OCI-LY1 (cell line): ENCODE measurements around the gene AZU1.

Source experiments
- H2AFZ ChIP-seq: fragments of 200-600 bp; sonication (generic), shearing (Covaris generic); 2 replicates; pipeline ENCODE4 v1.6.0; 2014; ENCODE audit warnings: antibody characterized with exemption, mild to moderate bottlenecking, low read length
- H3F3A ChIP-seq: fragments of 200-600 bp; sonication (generic), shearing (Covaris generic); 2 replicates; pipeline ENCODE4 v1.6.0; 2014; ENCODE audit warnings: mild to moderate bottlenecking, antibody characterized with exemption, low read length, moderate library complexity; ENCODE audit not compliant: insufficient read depth
- H3K27ac ChIP-seq: fragments of 200-600 bp; sonication (generic); 2 replicates; pipeline ENCODE4 v1.5.1; 2014; ENCODE audit warnings: low read length, mixed run types, mild to moderate bottlenecking, low read depth; ENCODE audit not compliant: poor library complexity, severe bottlenecking
- H3K27me3 ChIP-seq: fragments of 200-600 bp; sonication (generic); 2 replicates; pipeline ENCODE4 v1.6.0; 2014; ENCODE audit warnings: antibody characterized with exemption, mild to moderate bottlenecking, low read length, moderate library complexity; ENCODE audit not compliant: insufficient read depth
- H3K36me3 ChIP-seq: fragments of 200-600 bp; sonication (generic); 2 replicates; pipeline ENCODE4 v1.6.1; 2014; ENCODE audit warnings: mild to moderate bottlenecking, antibody characterized with exemption, low read length, moderate library complexity, mixed read lengths; ENCODE audit not compliant: insufficient read depth
- H3K4me1 ChIP-seq: fragments of 200-600 bp; sonication (generic); 2 replicates; pipeline ENCODE4 v1.5.1; 2014; ENCODE audit warnings: mild to moderate bottlenecking, low read length, moderate library complexity; ENCODE audit not compliant: insufficient read depth, severe bottlenecking
- H3K4me2 ChIP-seq: fragments of 200-600 bp; sonication (generic), shearing (Covaris generic); 2 replicates; pipeline ENCODE4 v1.6.1; 2014; ENCODE audit warnings: low read length
- H3K4me3 ChIP-seq: fragments of 200-600 bp; sonication (generic); 2 replicates; pipeline ENCODE4 v1.5.1; 2014; ENCODE audit warnings: low read length, low read depth, mild to moderate bottlenecking, mixed read lengths; ENCODE audit not compliant: poor library complexity, severe bottlenecking
- H3K79me2 ChIP-seq: fragments of 200-600 bp; shearing (Covaris generic); 2 replicates; pipeline ENCODE4 v1.6.1; 2016; ENCODE audit warnings: mixed run types, low read length, mixed read lengths; ENCODE audit not compliant: insufficient read depth
- H3K9ac ChIP-seq: fragments of 200-600 bp; sonication (generic), shearing (Covaris generic); 2 replicates; pipeline ENCODE4 v1.6.1; 2014; ENCODE audit warnings: mild to moderate bottlenecking, low read length, mixed read lengths
- H3K9me2 ChIP-seq: fragments of 200-600 bp; sonication (generic), shearing (Covaris generic); 2 replicates; pipeline ENCODE4 v1.6.1; 2014; ENCODE audit warnings: low read depth, mild to moderate bottlenecking, low read length, mixed read lengths
- H3K9me3 ChIP-seq: fragments of 200-600 bp; shearing (Covaris generic); 2 replicates; pipeline ENCODE4 v1.6.1; 2014; ENCODE audit warnings: low read length, mixed read lengths
- H4K20me1 ChIP-seq: fragments of 200-600 bp; sonication (generic), shearing (Covaris generic); 2 replicates; pipeline ENCODE4 v1.6.0; 2016; ENCODE audit warnings: mild to moderate bottlenecking, low read length; ENCODE audit not compliant: insufficient read depth
- EZH2 ChIP-seq: fragments of 200-600 bp; sonication (generic), shearing (Covaris generic); IDR thresholded peaks from 2 replicates; pipeline ENCODE4 v1.8.0; 2017; ENCODE audit warnings: borderline replicate concordance, mixed run types, mild to moderate bottlenecking, antibody characterized with exemption, low read length, moderate library complexity, mixed read lengths
- TF ChIP-seq, protein P1 (sequence below): fragments of 200-600 bp; sonication (generic), shearing (Covaris generic); IDR thresholded peaks from 2 replicates; pipeline ENCODE4 v1.5.1; 2017; ENCODE audit warnings: mild to moderate bottlenecking, antibody characterized with exemption, low read length, moderate library complexity, mixed read lengths

Gene AZU1

DNA sequence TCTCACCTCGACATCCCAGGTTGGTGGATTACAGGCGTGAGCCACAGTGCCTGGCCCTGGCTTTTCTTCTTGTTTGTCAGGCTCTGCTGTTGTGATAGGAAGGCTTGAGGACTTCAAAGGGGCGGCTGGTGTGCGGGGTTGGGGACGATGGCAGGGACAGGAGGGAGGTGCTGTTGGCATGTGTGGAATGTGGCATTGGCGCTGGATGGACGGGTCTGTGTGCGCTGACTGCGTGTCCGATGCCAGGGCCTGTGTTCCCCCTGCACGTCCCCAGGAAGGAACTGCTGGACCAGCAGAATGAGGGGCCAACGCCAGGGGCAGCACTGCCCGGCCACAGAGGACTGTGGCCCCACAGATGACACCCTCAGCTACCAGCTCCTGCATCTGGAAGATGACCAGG lies 43.1 kb upstream of the AZU1 start:
- H3K9ac ChIP-seq, result no peak overlapping the region
- no peak overlapping the region for H2AFZ ChIP-seq
- H3K4me1 ChIP-seq, result peaks cover 5% of the 10 kb centered on the region
- no peak overlapping the region for H3K4me2 ChIP-seq
- no peaks in the 10 kb centered on the region for H3K79me2 ChIP-seq
- no peak overlapping the region for H3K4me3 ChIP-seq
- TF ChIP-seq, protein P1, sequence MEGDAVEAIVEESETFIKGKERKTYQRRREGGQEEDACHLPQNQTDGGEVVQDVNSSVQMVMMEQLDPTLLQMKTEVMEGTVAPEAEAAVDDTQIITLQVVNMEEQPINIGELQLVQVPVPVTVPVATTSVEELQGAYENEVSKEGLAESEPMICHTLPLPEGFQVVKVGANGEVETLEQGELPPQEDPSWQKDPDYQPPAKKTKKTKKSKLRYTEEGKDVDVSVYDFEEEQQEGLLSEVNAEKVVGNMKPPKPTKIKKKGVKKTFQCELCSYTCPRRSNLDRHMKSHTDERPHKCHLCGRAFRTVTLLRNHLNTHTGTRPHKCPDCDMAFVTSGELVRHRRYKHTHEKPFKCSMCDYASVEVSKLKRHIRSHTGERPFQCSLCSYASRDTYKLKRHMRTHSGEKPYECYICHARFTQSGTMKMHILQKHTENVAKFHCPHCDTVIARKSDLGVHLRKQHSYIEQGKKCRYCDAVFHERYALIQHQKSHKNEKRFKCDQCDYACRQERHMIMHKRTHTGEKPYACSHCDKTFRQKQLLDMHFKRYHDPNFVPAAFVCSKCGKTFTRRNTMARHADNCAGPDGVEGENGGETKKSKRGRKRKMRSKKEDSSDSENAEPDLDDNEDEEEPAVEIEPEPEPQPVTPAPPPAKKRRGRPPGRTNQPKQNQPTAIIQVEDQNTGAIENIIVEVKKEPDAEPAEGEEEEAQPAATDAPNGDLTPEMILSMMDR, result no peak
- TF ChIP-seq EZH2, result no peak
- peaks cover 17% of the 10 kb centered on the region for H3K27me3 ChIP-seq
- no peaks in the 10 kb centered on the region for H3K9me3 ChIP-seq
- no peak overlapping the region for H3K27ac ChIP-seq
- no peaks in the 10 kb centered on the region for H3K9me2 ChIP-seq
- no peaks in the 10 kb centered on the region for H3F3A ChIP-seq
- no peaks in the 10 kb centered on the region for H3K36me3 ChIP-seq
- H4K20me1 ChIP-seq, result no peaks in the 10 kb centered on the region

DNA sequence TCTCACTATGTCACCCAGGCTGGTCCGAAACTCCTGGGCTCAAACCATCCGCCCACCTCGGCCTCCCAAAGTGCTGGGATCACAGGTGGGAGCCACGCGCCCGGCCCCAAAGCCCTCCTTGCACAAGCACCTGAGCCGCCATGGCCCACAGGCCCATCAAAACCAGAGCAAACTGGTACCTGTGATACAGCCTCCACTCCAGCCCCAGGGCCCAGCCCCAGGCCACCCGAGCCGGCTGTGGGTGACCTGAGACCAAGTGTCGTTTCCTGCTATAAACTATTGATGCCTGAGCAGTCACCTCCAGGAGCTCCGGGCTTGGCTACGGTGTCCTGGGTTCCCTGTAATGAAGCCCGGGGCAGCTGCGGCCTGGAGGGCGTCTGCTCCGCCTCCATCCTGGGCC lies 40.1 kb upstream of the AZU1 start:
- H2AFZ ChIP-seq, result no peak overlapping the region
- TF ChIP-seq, protein P1, result no peak
- TF ChIP-seq EZH2, result no peak
- H3K36me3 ChIP-seq, result no peaks in the 10 kb centered on the region
- H3K9me2 ChIP-seq, result no peaks in the 10 kb centered on the region
- H3K9me3 ChIP-seq, result no peaks in the 10 kb centered on the region
- H3K79me2 ChIP-seq, result no peaks in the 10 kb centered on the region
- no peak overlapping the region for H3K9ac ChIP-seq
- H3K4me1 ChIP-seq, result peaks cover 5% of the 10 kb centered on the region
- H4K20me1 ChIP-seq, result no peaks in the 10 kb centered on the region
- H3K27me3 ChIP-seq, result peaks cover 14% of the 10 kb centered on the region
- no peak overlapping the region for H3K27ac ChIP-seq
- H3K4me3 ChIP-seq, result no peak overlapping the region
- no peaks in the 10 kb centered on the region for H3F3A ChIP-seq
- no peak overlapping the region for H3K4me2 ChIP-seq

- no peak overlapping the region for H3K4me3 ChIP-seq
- no peaks in the 10 kb centered on the region for H3F3A ChIP-seq
- no peaks in the 10 kb centered on the region for H3K9me3 ChIP-seq
- no peak for TF ChIP-seq EZH2
- TF ChIP-seq, protein P1, result no peak
- no peaks in the 10 kb centered on the region for H3K9me2 ChIP-seq
- H3K79me2 ChIP-seq, result no peaks in the 10 kb centered on the region
- H3K9ac ChIP-seq, result no peak overlapping the region
- no peaks in the 10 kb centered on the region for H4K20me1 ChIP-seq
- peaks cover 5% of the 10 kb centered on the region for H3K4me1 ChIP-seq
- H3K27ac ChIP-seq, result no peak overlapping the region
- no peak overlapping the region for H2AFZ ChIP-seq
- H3K27me3 ChIP-seq, result peaks cover 9% of the 10 kb centered on the region; the same call in 1 of the 2 replicates
- no peak overlapping the region for H3K4me2 ChIP-seq
- H3K36me3 ChIP-seq, result no peaks in the 10 kb centered on the region
Observed at GRCh38 chr19:788686-788982, 39.0 kb upstream of the AZU1 start.
